Measurements from ENCODE around the gene WDR12.
"Not testable (repeated sequence)": the region's sequence is repeated elsewhere in the genome, so short reads cannot be mapped to it uniquely, and the experiment has no call there.

Gene WDR12

GRCh38 chr2:202883987-202884675 lies 27.3 kb downstream of the WDR12 start:
- DNase-seq, result no peak

- DNase-seq, result no peak
Measured at GRCh38 chr2:202881570-202881969, 29.9 kb downstream of the WDR12 start.

- DNase-seq, result no peak
Measured at GRCh38 chr2:202877699-202878098, 33.8 kb downstream of the WDR12 start.

- peak; percentile 47 to 54 for DNase-seq
Measured at GRCh38 chr2:202871300-202872141, 40.0 kb downstream of the WDR12 start, which contains the start of gene ICA1L. TSS of gene ICA1L (minus strand) at chr2:202871766. CDS start at chr2:202829009, 42,757 bp downstream.

- peak; percentile 60 to 65 for DNase-seq
Measured at GRCh38 chr2:202870431-202871299, 40.8 kb downstream of the WDR12 start.

GRCh38 chr2:202861987-202862386 lies 49.5 kb downstream of the WDR12 start:
- DNase-seq, result no peak

GRCh38 chr2:202858601-202859000 lies 52.9 kb downstream of the WDR12 start:
- DNase-seq, result no peak

GRCh38 chr2:202849343-202849742 lies 62.1 kb downstream of the WDR12 start:
- DNase-seq, result not testable (repeated sequence)

GRCh38 chr2:202848813-202849212 lies 62.7 kb downstream of the WDR12 start:
- DNase-seq, result peak in 1 of 2 donors; percentile 27

- DNase-seq, result no peak
Measured at GRCh38 chr2:202847693-202848524, 63.6 kb downstream of the WDR12 start.

- no peak for DNase-seq
Measured at GRCh38 chr2:202844656-202845055, 66.8 kb downstream of the WDR12 start.

GRCh38 chr2:202842690-202843089 lies 68.8 kb downstream of the WDR12 start:
- no peak for DNase-seq

GRCh38 chr2:202841090-202841867 lies 70.2 kb downstream of the WDR12 start:
- DNase-seq, result no peak

- peak; percentile 50 to 56 for DNase-seq
Measured at GRCh38 chr2:202831242-202832220, 79.9 kb downstream of the WDR12 start.

GRCh38 chr2:202824901-202825300 lies 86.6 kb downstream of the WDR12 start:
- DNase-seq, result no peak

Measured in CD4-positive, alpha-beta T cell treated with Interleukin-1 beta for 1 hour (primary cell).